Neural progenitor cell (in vitro differentiated cells): ENCODE data around the gene RPL7A. TPM values are rescaled to one million over a fixed set of nuclear protein-coding genes. Genes with fewer than 3 reads are reported as not detected.
A peak's percentile ranks its signal among the peaks of the same experiment; 100 is the strongest.

Experiments
- DNase-seq: peaks from one replicate; pipeline ENCODE4 v3.0.0-alpha.2; 2016; ENCODE audit warnings: low spot score
- H2AFZ ChIP-seq: fragments of 200-600 bp; sonication (generic); replicated peaks from 2 replicates; pipeline ENCODE4 v1.6.1; 2016; ENCODE audit warnings: antibody characterized with exemption
- H3F3A ChIP-seq: fragments of 200-600 bp; sonication (generic); 2 replicates; pipeline ENCODE4 v1.6.1; 2016; ENCODE audit warnings: antibody characterized with exemption, low read depth
- H3K27ac ChIP-seq: fragments of 200-600 bp; sonication (generic); 2 replicates; pipeline ENCODE4 v1.5.1; 2016; ENCODE audit warnings: mild to moderate bottlenecking
- H3K27me3 ChIP-seq: fragments of 200-600 bp; sonication (generic); 2 replicates; pipeline ENCODE4 v1.6.1; 2016; ENCODE audit warnings: mild to moderate bottlenecking, moderate library complexity
- H3K36me3 ChIP-seq: fragments of 200-600 bp; sonication (generic); 2 replicates; pipeline ENCODE4 v1.5.1; 2016
- H3K4me1 ChIP-seq: fragments of 200-600 bp; sonication (generic); 2 replicates; pipeline ENCODE4 v1.6.1; 2016; ENCODE audit warnings: mixed run types
- H3K4me2 ChIP-seq: fragments of 200-600 bp; sonication (generic); 2 replicates; pipeline ENCODE4 v1.6.1; 2016
- H3K4me3 ChIP-seq: fragments of 200-600 bp; sonication (generic); 2 replicates; pipeline ENCODE4 v1.5.1; 2016
- H3K79me2 ChIP-seq: fragments of 200-600 bp; sonication (generic); 2 replicates; pipeline ENCODE4 v1.6.1; 2016; ENCODE audit warnings: low read depth
- H3K9ac ChIP-seq: fragments of 200-600 bp; sonication (generic); 2 replicates; pipeline ENCODE4 v1.6.1; 2016
- H3K9me3 ChIP-seq: fragments of 200-600 bp; sonication (generic); 2 replicates; pipeline ENCODE4 v1.5.1; 2016; ENCODE audit warnings: low read depth
- H4K20me1 ChIP-seq: fragments of 200-600 bp; sonication (generic); 2 replicates; pipeline ENCODE4 v1.6.1; 2016; ENCODE audit warnings: low read depth
- H3K27ac Mint-ChIP-seq: 3 replicates; pipeline ENCODE4 v1.8.0; 2021; ENCODE audit warnings: mixed read lengths
- H3K27me3 Mint-ChIP-seq: 2 replicates; pipeline ENCODE4 v1.8.0; 2022; ENCODE audit warnings: low read depth, mild to moderate bottlenecking, inconsistent platforms, moderate library complexity, mixed read lengths; ENCODE audit not compliant: insufficient read depth
- H3K36me3 Mint-ChIP-seq: 3 replicates; pipeline ENCODE4 v1.8.0; 2021; ENCODE audit warnings: mixed read lengths
- H3K4me1 Mint-ChIP-seq: 3 replicates; pipeline ENCODE4 v1.8.0; 2021; ENCODE audit warnings: mixed read lengths
- H3K4me3 Mint-ChIP-seq: 3 replicates; pipeline ENCODE4 v1.8.0; 2021; ENCODE audit warnings: mild to moderate bottlenecking, moderate library complexity, mixed read lengths
- H3K9me3 Mint-ChIP-seq: 3 replicates; pipeline ENCODE4 v1.8.0; 2020; ENCODE audit warnings: mixed read lengths
- CTCF ChIP-seq: fragments of 200-600 bp; sonication (generic); IDR thresholded peaks from 2 replicates; pipeline ENCODE4 v1.5.1; 2017; ENCODE audit warnings: antibody characterized with exemption, mild to moderate bottlenecking
- EZH2 ChIP-seq: fragments of 200-600 bp; sonication (generic); IDR thresholded peaks from 2 replicates; pipeline ENCODE4 v1.6.1; 2017; ENCODE audit warnings: antibody characterized with exemption, mild to moderate bottlenecking, moderate library complexity
- EZH2phosphoT487 ChIP-seq: fragments of 200-600 bp; sonication (generic); IDR thresholded peaks from 2 replicates; pipeline ENCODE4 v1.6.1; 2017; ENCODE audit warnings: antibody characterized with exemption
- total RNA-seq: library from RNA; depleted of rRNA; stranded (reverse); fragments of >200 nt; gene quantifications from 2 replicates; pipeline ENCODE4 v1.2.3, GENCODE V29; 2015; ENCODE audit warnings: low replicate concordance

The RPL7A gene
- total RNA-seq, 1 donor from 2014 or later: 3,449 TPM

GRCh38 chr9:133394687-133395271, 46.8 kb downstream of the RPL7A start:
- TF ChIP-seq CTCF: no peak
- TF ChIP-seq EZH2: no peak
- TF ChIP-seq EZH2phosphoT487: no peak
- H3F3A ChIP-seq: no peaks in the 10 kb centered on the region
- H3K9ac ChIP-seq: no peak overlapping the region
- peaks cover 10% of the 10 kb centered on the region for H3K4me1 Mint-ChIP-seq
- no peaks in the 10 kb centered on the region for H3K36me3 ChIP-seq
- DNase-seq: no peak
- H3K4me3 ChIP-seq: no peak overlapping the region
- H3K4me1 ChIP-seq: no peaks in the 10 kb centered on the region
- no peak overlapping the region for H3K27ac Mint-ChIP-seq
- H3K27ac ChIP-seq: no peak overlapping the region
- H3K4me2 ChIP-seq: no peak overlapping the region
- H3K27me3 Mint-ChIP-seq: peaks cover 6% of the 10 kb centered on the region
- H3K9me3 ChIP-seq: no peaks in the 10 kb centered on the region
- H3K4me3 Mint-ChIP-seq: no peak overlapping the region
- H3K27me3 ChIP-seq: peaks cover 9% of the 10 kb centered on the region
- no peaks in the 10 kb centered on the region for H3K79me2 ChIP-seq
- H3K36me3 Mint-ChIP-seq: peaks cover under 1% of the 10 kb centered on the region
- no peak overlapping the region for H2AFZ ChIP-seq
- no peaks in the 10 kb centered on the region for H4K20me1 ChIP-seq
- H3K9me3 Mint-ChIP-seq: peaks cover 7% of the 10 kb centered on the region

DNA sequence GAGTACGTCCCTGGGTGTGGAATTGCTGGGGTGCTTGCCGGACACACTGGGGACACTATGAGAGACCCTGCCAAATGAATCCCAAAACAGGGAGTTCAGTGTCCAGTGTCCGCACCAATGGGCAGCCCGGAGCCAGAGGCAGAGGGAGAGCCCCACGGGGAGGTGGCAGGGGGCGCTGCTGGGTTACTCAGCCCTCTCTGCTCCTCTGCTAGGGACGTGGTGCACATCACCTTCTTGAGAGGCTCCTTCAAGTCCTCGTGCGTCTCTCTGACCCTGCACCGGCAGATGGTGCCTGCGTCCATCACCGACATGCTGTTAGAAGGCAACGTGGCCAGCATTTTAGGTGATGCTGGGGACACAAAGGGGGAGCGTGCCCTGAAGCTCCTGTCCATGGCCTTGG, 48.9 kb downstream of the RPL7A start:
- no peaks in the 10 kb centered on the region for H3K36me3 ChIP-seq
- H3K79me2 ChIP-seq: no peaks in the 10 kb centered on the region
- Mint-ChIP-seq H3K27ac (no peak overlapping the region), H3K4me1 (peaks cover 8% of the 10 kb centered on the region), H3K36me3 (no peaks in the 10 kb centered on the region), H3K4me3 (no peak overlapping the region), H3K9me3 (no peaks in the 10 kb centered on the region), H3K27me3 (peaks cover 6% of the 10 kb centered on the region)
- no peak overlapping the region for H3K4me3 ChIP-seq
- H3K9ac ChIP-seq: no peak overlapping the region
- DNase-seq: peak; percentile 72
- no peaks in the 10 kb centered on the region for H3K9me3 ChIP-seq
- no peak overlapping the region for H3K4me2 ChIP-seq
- no peak overlapping the region for H3K27ac ChIP-seq
- H4K20me1 ChIP-seq: no peaks in the 10 kb centered on the region
- H3F3A ChIP-seq: no peaks in the 10 kb centered on the region
- TF ChIP-seq CTCF (peak; percentile 62), EZH2phosphoT487 (no peak), EZH2 (no peak)
- peaks cover 9% of the 10 kb centered on the region for H3K27me3 ChIP-seq
- no peaks in the 10 kb centered on the region for H3K4me1 ChIP-seq
- no peak overlapping the region for H2AFZ ChIP-seq

- Mint-ChIP-seq H3K4me3 (no peak overlapping the region), H3K36me3 (no peaks in the 10 kb centered on the region), H3K27ac (no peak overlapping the region), H3K9me3 (no peaks in the 10 kb centered on the region), H3K4me1 (peaks cover 8% of the 10 kb centered on the region), H3K27me3 (peaks cover 6% of the 10 kb centered on the region)
- H3K4me1 ChIP-seq: no peaks in the 10 kb centered on the region
- no peak for DNase-seq
- H3K9me3 ChIP-seq: no peaks in the 10 kb centered on the region
- H4K20me1 ChIP-seq: no peaks in the 10 kb centered on the region
- no peak overlapping the region for H2AFZ ChIP-seq
- no peak overlapping the region for H3K27ac ChIP-seq
- H3K27me3 ChIP-seq: peaks cover 9% of the 10 kb centered on the region
- TF ChIP-seq EZH2phosphoT487 (no peak), CTCF (no peak), EZH2 (no peak)
- no peak overlapping the region for H3K4me2 ChIP-seq
- H3K4me3 ChIP-seq: no peak overlapping the region
- H3F3A ChIP-seq: no peaks in the 10 kb centered on the region
- no peaks in the 10 kb centered on the region for H3K79me2 ChIP-seq
- no peaks in the 10 kb centered on the region for H3K36me3 ChIP-seq
- H3K9ac ChIP-seq: no peak overlapping the region
These were observed 49.4 kb downstream of the RPL7A start for GRCh38 chr9:133397370-133397769.
